ENCODE results near the gene DDX31. TPM values are rescaled to one million over a fixed set of nuclear protein-coding genes. Genes with fewer than 3 reads are reported as not detected.

The DDX31 gene
- total and polyA plus RNA-seq, 4 experiments from 2014 or later: 3.4 to 21.1 (median 13.6) TPM

DNA sequence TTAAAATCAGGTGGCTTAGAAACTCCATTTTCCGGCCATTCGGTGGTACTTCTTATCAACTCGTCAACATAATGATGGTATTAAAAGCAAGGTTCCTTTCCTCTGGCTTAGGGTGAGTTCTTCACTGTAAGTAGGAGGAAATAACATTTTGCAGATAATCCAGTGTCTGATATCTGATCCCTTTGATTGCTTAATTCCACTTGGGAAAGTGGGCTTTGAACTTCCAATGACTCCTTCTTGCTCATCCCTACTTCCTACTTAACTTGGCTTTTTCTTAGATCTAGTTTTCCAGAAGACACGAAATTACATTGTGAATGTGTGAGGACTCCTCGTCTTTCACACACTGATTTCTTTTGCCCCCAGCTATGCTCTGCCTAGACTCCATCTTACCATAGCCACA, 31.5 kb downstream of the DDX31 start:
- Mint-ChIP-seq H3K4me3 (no peak overlapping the region), H3K27ac (no peak overlapping the region), H3K36me3 (peaks cover 57 to 67% of the 10 kb centered on the region in 2 donors), H3K27me3 (no peaks in the 10 kb centered on the region), H3K9me3 (no peaks in the 10 kb centered on the region), H3K4me1 (peaks cover 0 to 1% (median 0%) of the 10 kb centered on the region in 4 donors)
- H3K4me1 ChIP-seq (ENCODE audit: insufficient read depth, low read length): no peaks in the 10 kb centered on the region
- peaks cover 21% of the 10 kb centered on the region for H3K36me3 ChIP-seq (ENCODE audit: insufficient read depth, low read length)
- H3K27me3 ChIP-seq (ENCODE audit: insufficient read depth, low read length): no peaks in the 10 kb centered on the region
- intact Hi-C loops (cut with micrococcal nuclease): no loop called here
- ChIA-PET CTCF (ENCODE audit: partially characterized antibody) (no interaction called here), POLR2A (ENCODE audit: partially characterized antibody) (no interaction called here)
- no peaks in the 10 kb centered on the region for H3K9me3 ChIP-seq (ENCODE audit: control insufficient read depth in 1 of 2, low read length in 2 of 2)
- DNase-seq: no peak
- no peak overlapping the region for H3K4me3 ChIP-seq (ENCODE audit: low read length in 2 of 2)
- H3K27ac ChIP-seq (ENCODE audit: low read depth, low read length): no peak overlapping the region

DNA sequence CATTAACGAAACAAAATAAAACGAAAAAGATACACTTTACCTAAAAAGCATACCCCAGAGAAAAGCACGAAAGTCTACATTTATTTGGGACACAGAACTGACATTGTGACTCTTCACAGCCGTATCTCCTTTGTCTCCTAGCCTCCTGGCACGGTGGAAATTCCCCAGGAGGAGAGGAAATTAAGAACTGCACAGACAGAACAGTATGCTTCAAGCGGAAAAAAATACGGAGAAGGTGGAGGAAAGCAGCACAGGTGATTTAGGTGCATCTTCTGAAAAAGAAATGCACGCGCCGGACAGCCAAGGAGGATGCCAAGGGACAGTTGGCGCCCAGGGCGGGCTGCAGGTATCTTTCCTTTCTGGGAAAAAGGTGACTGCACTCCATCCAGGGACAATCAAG, 32.0 kb downstream of the DDX31 start:
- Mint-ChIP-seq H3K4me1 (peaks cover 0 to 1% (median 0%) of the 10 kb centered on the region in 4 donors), H3K27ac (no peak overlapping the region), H3K27me3 (no peaks in the 10 kb centered on the region), H3K36me3 (peaks cover 55 to 64% of the 10 kb centered on the region in 2 donors), H3K9me3 (no peaks in the 10 kb centered on the region), H3K4me3 (no peak overlapping the region)
- Histone ChIP-seq H3K27ac (ENCODE audit: low read depth, low read length) (no peak overlapping the region), H3K4me3 (ENCODE audit: low read length in 2 of 2) (no peak overlapping the region), H3K27me3 (ENCODE audit: insufficient read depth, low read length) (no peaks in the 10 kb centered on the region), H3K4me1 (ENCODE audit: insufficient read depth, low read length) (no peaks in the 10 kb centered on the region), H3K9me3 (ENCODE audit: control insufficient read depth in 1 of 2, low read length in 2 of 2) (no peaks in the 10 kb centered on the region), H3K36me3 (ENCODE audit: insufficient read depth, low read length) (peaks cover 19% of the 10 kb centered on the region)
- ChIA-PET CTCF (ENCODE audit: partially characterized antibody) (no interaction called here), POLR2A (ENCODE audit: partially characterized antibody) (no interaction called here)
- intact Hi-C loops (cut with micrococcal nuclease): no loop called here
- no peak for DNase-seq

DNA sequence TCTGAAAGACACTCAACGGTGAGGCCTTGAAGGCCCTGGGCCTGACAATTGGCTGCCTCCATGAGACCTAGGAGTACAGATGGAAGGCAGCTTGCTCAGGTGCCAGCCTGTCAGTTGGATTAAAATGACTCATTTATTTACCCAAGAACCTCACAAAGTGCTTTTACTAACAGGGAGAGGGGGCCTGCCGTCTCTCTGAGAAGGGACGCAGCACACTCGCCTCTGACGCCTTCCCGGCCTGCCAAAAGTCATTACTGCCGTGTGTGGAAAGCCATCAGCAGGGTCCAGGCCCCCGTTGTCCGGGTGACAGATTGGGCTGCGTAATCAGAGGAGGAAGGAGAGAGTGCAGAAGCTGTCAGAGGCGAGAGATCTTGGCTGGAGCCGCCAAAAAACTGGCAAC, 32.4 kb downstream of the DDX31 start:
- H3K27me3 Mint-ChIP-seq: no peaks in the 10 kb centered on the region
- H3K36me3 Mint-ChIP-seq: peaks cover 53 to 64% of the 10 kb centered on the region in 2 donors
- H3K4me1 ChIP-seq (ENCODE audit: insufficient read depth, low read length): no peaks in the 10 kb centered on the region
- peaks cover 19% of the 10 kb centered on the region for H3K36me3 ChIP-seq (ENCODE audit: insufficient read depth, low read length)
- ChIA-PET CTCF (ENCODE audit: partially characterized antibody) (no interaction called here), POLR2A (ENCODE audit: partially characterized antibody) (no interaction called here)
- H3K4me3 Mint-ChIP-seq: no peak overlapping the region
- intact Hi-C loops (cut with micrococcal nuclease): no loop called here
- DNase-seq: no peak
- H3K27ac ChIP-seq (ENCODE audit: low read depth, low read length): no peak overlapping the region
- H3K4me1 Mint-ChIP-seq: peaks cover 0 to 1% (median 0%) of the 10 kb centered on the region in 4 donors
- H3K4me3 ChIP-seq (ENCODE audit: low read length in 2 of 2): no peak overlapping the region
- no peaks in the 10 kb centered on the region for H3K9me3 Mint-ChIP-seq
- H3K9me3 ChIP-seq (ENCODE audit: control insufficient read depth in 1 of 2, low read length in 2 of 2): no peaks in the 10 kb centered on the region
- no peaks in the 10 kb centered on the region for H3K27me3 ChIP-seq (ENCODE audit: insufficient read depth, low read length)
- no peak overlapping the region for H3K27ac Mint-ChIP-seq

DNA sequence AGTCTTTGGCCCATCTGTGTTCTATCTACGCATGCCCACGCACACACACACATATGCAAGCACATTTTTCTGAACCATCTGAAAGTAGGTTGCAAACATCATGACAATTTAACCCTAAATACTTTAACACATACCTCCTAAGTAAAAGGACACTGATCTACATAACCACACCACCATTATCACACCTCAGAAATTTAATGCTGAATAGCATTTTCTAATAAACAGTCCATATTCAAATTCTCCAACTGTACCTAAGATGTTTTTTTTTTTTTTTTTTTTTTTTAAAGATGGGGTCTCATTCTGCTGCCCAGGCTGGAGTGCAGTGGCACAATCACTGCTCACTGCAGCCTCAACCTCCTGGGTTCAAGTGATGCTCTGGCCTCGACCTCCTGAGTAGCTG, 35.5 kb downstream of the DDX31 start:
- peaks cover 20% of the 10 kb centered on the region for H3K36me3 ChIP-seq (ENCODE audit: insufficient read depth, low read length)
- H3K4me3 ChIP-seq (ENCODE audit: low read length in 2 of 2): no peak overlapping the region
- no peak overlapping the region for H3K27ac ChIP-seq (ENCODE audit: low read depth, low read length)
- H3K9me3 ChIP-seq (ENCODE audit: control insufficient read depth in 1 of 2, low read length in 2 of 2): no peaks in the 10 kb centered on the region
- Mint-ChIP-seq H3K36me3 (peaks cover 55 to 66% of the 10 kb centered on the region in 2 donors), H3K4me1 (peaks cover 0 to 1% (median 0%) of the 10 kb centered on the region in 4 donors), H3K27me3 (no peaks in the 10 kb centered on the region), H3K4me3 (no peak overlapping the region), H3K9me3 (no peaks in the 10 kb centered on the region), H3K27ac (no peak overlapping the region)
- ChIA-PET CTCF (ENCODE audit: partially characterized antibody) (no interaction called here), POLR2A (ENCODE audit: partially characterized antibody) (no interaction called here)
- intact Hi-C loops (cut with micrococcal nuclease): no loop called here
- no peak for DNase-seq
- no peaks in the 10 kb centered on the region for H3K4me1 ChIP-seq (ENCODE audit: insufficient read depth, low read length)
- no peaks in the 10 kb centered on the region for H3K27me3 ChIP-seq (ENCODE audit: insufficient read depth, low read length)

DNA sequence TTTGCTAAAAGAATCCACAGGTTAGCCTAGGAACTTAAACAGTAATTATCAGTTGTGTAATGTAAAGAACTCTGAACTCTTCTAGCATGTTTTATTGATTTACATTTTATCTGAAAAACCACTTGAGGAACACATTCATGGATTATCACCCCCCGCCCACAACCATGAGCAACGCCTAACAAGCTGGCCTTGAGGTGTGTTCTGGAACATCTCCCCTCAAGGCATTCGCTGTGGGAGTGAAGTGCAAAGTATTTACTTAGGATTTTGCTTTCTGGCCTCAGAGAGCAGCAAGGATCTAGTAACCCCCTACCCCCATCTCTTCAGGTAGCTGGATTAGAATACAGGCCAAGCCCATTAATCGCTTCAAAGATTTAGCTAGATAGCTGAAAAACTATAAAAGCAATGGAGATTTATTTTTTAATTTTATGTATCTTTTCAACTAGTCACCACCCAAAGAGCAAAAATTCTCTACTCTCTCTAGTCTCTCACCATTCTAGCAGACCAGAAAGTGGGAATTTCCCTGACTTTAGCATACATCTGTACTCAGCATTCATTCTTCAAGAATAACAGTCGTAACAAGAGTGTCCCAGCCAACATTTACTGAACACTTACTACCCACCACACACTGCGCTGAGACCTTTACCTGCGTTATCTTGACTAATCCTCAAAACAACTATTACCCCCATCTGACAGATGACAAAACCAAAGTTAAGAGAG, 37.2 kb downstream of the DDX31 start:
- H3K27me3 ChIP-seq (ENCODE audit: insufficient read depth, low read length): no peaks in the 10 kb centered on the region
- H3K4me1 ChIP-seq (ENCODE audit: insufficient read depth, low read length): no peaks in the 10 kb centered on the region
- no peak overlapping the region for H3K27ac Mint-ChIP-seq
- peaks cover 55 to 69% of the 10 kb centered on the region in 2 donors for H3K36me3 Mint-ChIP-seq
- intact Hi-C loops (cut with micrococcal nuclease): no loop called here
- no peak overlapping the region for H3K4me3 Mint-ChIP-seq
- H3K4me3 ChIP-seq (ENCODE audit: low read length in 2 of 2): no peak overlapping the region
- H3K27me3 Mint-ChIP-seq: no peaks in the 10 kb centered on the region
- no peaks in the 10 kb centered on the region for H3K9me3 ChIP-seq (ENCODE audit: control insufficient read depth in 1 of 2, low read length in 2 of 2)
- DNase-seq: no peak
- H3K9me3 Mint-ChIP-seq: no peaks in the 10 kb centered on the region
- ChIA-PET CTCF (ENCODE audit: partially characterized antibody) (no interaction called here), POLR2A (ENCODE audit: partially characterized antibody) (no interaction called here)
- peaks cover 22% of the 10 kb centered on the region for H3K36me3 ChIP-seq (ENCODE audit: insufficient read depth, low read length)
- peaks cover 0 to 1% (median 0%) of the 10 kb centered on the region in 4 donors for H3K4me1 Mint-ChIP-seq
- no peak overlapping the region for H3K27ac ChIP-seq (ENCODE audit: low read depth, low read length)

DNA sequence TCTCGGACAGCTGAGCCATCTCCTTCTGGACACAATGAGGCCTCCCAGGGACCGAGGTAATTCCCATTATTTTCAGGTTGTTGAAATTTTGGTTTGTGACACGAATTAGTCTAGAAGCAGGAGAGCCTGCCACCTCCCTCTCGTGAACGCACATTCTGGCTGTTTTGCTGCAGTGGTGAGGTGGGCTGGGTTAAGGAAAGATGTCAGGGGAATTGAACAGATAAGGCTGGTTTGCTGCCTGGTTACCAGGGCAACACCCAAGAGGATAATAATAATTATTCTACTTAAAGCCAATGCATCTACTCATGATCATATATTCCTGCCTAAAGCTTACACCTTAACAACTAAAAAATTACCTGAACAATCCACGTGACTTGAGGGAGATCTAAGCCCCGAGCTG, 38.1 kb downstream of the DDX31 start:
- intact Hi-C loops (cut with micrococcal nuclease): no loop called here
- Histone ChIP-seq H3K4me3 (ENCODE audit: low read length in 2 of 2) (no peak overlapping the region), H3K27me3 (ENCODE audit: insufficient read depth, low read length) (no peaks in the 10 kb centered on the region), H3K36me3 (ENCODE audit: insufficient read depth, low read length) (peaks cover 29% of the 10 kb centered on the region), H3K4me1 (ENCODE audit: insufficient read depth, low read length) (no peaks in the 10 kb centered on the region), H3K27ac (ENCODE audit: low read depth, low read length) (no peak overlapping the region), H3K9me3 (ENCODE audit: control insufficient read depth in 1 of 2, low read length in 2 of 2) (no peaks in the 10 kb centered on the region)
- Mint-ChIP-seq H3K4me3 (no peak overlapping the region), H3K27ac (no peak overlapping the region), H3K9me3 (no peaks in the 10 kb centered on the region), H3K4me1 (peaks cover 0 to 1% (median 0%) of the 10 kb centered on the region in 4 donors), H3K36me3 (peaks cover 61 to 68% of the 10 kb centered on the region in 2 donors), H3K27me3 (no peaks in the 10 kb centered on the region)
- DNase-seq: no peak
- CTCF ChIA-PET (ENCODE audit: partially characterized antibody): interaction anchor here (1.2 kb wide), 1 partner anchor 110 kb away, joined by 3 read pairs; no protein-coding TSS in a partner anchor
- POLR2A ChIA-PET (ENCODE audit: partially characterized antibody): no interaction called here

DNA sequence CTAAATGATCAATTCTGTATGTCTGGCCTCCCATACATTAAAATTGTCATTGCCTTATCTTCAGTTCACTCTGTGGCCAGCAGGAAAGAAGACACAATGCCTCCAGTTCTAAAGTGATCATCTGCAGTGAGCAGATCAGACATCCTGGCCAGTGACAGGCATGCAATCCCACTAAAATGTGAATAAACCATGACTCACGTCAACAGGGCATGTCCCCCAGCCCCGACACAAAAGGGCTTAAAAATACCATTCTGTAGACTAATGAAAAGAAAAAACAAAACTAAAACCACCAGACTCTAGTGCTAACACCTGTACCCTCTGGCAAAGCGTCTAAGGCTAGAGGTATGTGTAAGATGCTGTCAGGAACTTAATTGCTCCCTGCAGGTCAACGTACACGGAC, 38.5 kb downstream of the DDX31 start:
- Mint-ChIP-seq H3K9me3 (no peaks in the 10 kb centered on the region), H3K27ac (no peak overlapping the region), H3K27me3 (no peaks in the 10 kb centered on the region), H3K4me1 (peaks cover 0 to 1% (median 0%) of the 10 kb centered on the region in 4 donors), H3K4me3 (no peak overlapping the region), H3K36me3 (peaks cover 63 to 70% of the 10 kb centered on the region in 2 donors)
- ChIA-PET CTCF (ENCODE audit: partially characterized antibody) (interaction anchor here (1.2 kb wide), 1 partner anchor 110 kb away, joined by 3 read pairs; no protein-coding TSS in a partner anchor), POLR2A (ENCODE audit: partially characterized antibody) (no interaction called here)
- Histone ChIP-seq H3K36me3 (ENCODE audit: insufficient read depth, low read length) (peaks cover 30% of the 10 kb centered on the region), H3K9me3 (ENCODE audit: control insufficient read depth in 1 of 2, low read length in 2 of 2) (no peaks in the 10 kb centered on the region), H3K4me3 (ENCODE audit: low read length in 2 of 2) (no peak overlapping the region), H3K4me1 (ENCODE audit: insufficient read depth, low read length) (no peaks in the 10 kb centered on the region), H3K27ac (ENCODE audit: low read depth, low read length) (no peak overlapping the region), H3K27me3 (ENCODE audit: insufficient read depth, low read length) (no peaks in the 10 kb centered on the region)
- DNase-seq: no peak
- intact Hi-C loops (cut with micrococcal nuclease): no loop called here

All from CD4-positive, alpha-beta memory T cell (primary cell).